ENCODE measurements around the gene TTC7B. TPM values are rescaled to one million over a fixed set of nuclear protein-coding genes. Genes with fewer than 3 reads are reported as not detected.

TTC7B gene
- total RNA-seq, 4 donors from 2014 or later = 35.0 to 78.7 (median 36.8) TPM

GRCh38 chr14:90663680-90664079 lies 152.6 kb downstream of the TTC7B start:
- Histone ChIP-seq H3K9me3 (no peaks in the 10 kb centered on the region), H3K27ac (peak overlapping the region; percentile 86 to 91 (median 89)), H3K4me3 (no peak overlapping the region), H3K4me1 (peaks cover 40 to 57% of the 10 kb centered on the region in 2 donors), H3K36me3 (no peaks in the 10 kb centered on the region), H3K27me3 (no peaks in the 10 kb centered on the region)
- no peak for DNase-seq
- in situ Hi-C loops (cut with MboI; ENCODE audit: low sequenced_read_pairs in 4 of 4) (no loop called here), intact Hi-C loops (cut with DNase I; ENCODE audit: low total_unique reads) (no loop called here)
- TF ChIP-seq CTCF (IDR thresholded peaks at IDR 0.05 in 4 of 5, conservative IDR thresholded peaks at IDR 0.05 in 1 of 5) = no peak
- TF ChIP-seq POLR2A (IDR thresholded peaks at IDR 0.05) = no peak
- ATAC-seq = no peak

GRCh38 chr14:90663140-90663539 lies 153.1 kb downstream of the TTC7B start:
- TF ChIP-seq POLR2A (IDR thresholded peaks at IDR 0.05) (no peak), CTCF (IDR thresholded peaks at IDR 0.05 in 4 of 5, conservative IDR thresholded peaks at IDR 0.05 in 1 of 5) (no peak)

GRCh38 chr14:90661866-90662265 lies 154.4 kb downstream of the TTC7B start:
- intact Hi-C loops (cut with DNase I; ENCODE audit: low total_unique reads) = no loop called here
- Histone ChIP-seq H3K4me1 (peaks cover 35 to 41% of the 10 kb centered on the region in 2 donors), H3K36me3 (peaks cover 0 to 5% of the 10 kb centered on the region in 2 donors), H3K9me3 (no peaks in the 10 kb centered on the region), H3K27me3 (no peaks in the 10 kb centered on the region), H3K27ac (peak overlapping the region; percentile 30 to 91 (median 89)), H3K4me3 (no peak overlapping the region)
- no peak for TF ChIP-seq CTCF (IDR thresholded peaks at IDR 0.05 in 4 of 5, conservative IDR thresholded peaks at IDR 0.05 in 1 of 5)
- no peak for TF ChIP-seq POLR2A (IDR thresholded peaks at IDR 0.05)
- DNase-seq (no peak), ATAC-seq (no peak)
- in situ Hi-C loops (cut with MboI; ENCODE audit: low sequenced_read_pairs in 4 of 4) = no loop called here

More at GRCh38 chr14:90663140-90663539, 153.1 kb downstream of the TTC7B start:
- Histone ChIP-seq H3K4me3 (no peak overlapping the region), H3K27ac (peak overlapping the region; percentile 86 to 91 (median 89)), H3K9me3 (no peaks in the 10 kb centered on the region), H3K4me1 (peaks cover 40 to 52% of the 10 kb centered on the region in 2 donors), H3K27me3 (no peaks in the 10 kb centered on the region), H3K36me3 (no peaks in the 10 kb centered on the region)
- intact Hi-C loops (cut with DNase I; ENCODE audit: low total_unique reads) (no loop called here), in situ Hi-C loops (cut with MboI; ENCODE audit: low sequenced_read_pairs in 4 of 4) (no loop called here)
- DNase-seq (no peak), ATAC-seq (no peak)

- peaks cover 0 to 10% of the 10 kb centered on the region in 2 donors for H3K36me3 ChIP-seq
- intact Hi-C loops (cut with DNase I; ENCODE audit: low total_unique reads) (no loop called here), in situ Hi-C loops (cut with MboI; ENCODE audit: low sequenced_read_pairs in 4 of 4) (no loop called here)
- no peak for ATAC-seq
- peak overlapping the region in 3 of 4 donors; percentile 15 to 91 (median 90) for H3K27ac ChIP-seq
- TF ChIP-seq POLR2A (IDR thresholded peaks at IDR 0.05) (no peak), CTCF (IDR thresholded peaks at IDR 0.05 in 4 of 5, conservative IDR thresholded peaks at IDR 0.05 in 1 of 5) (no peak)
- no peak overlapping the region for H3K4me3 ChIP-seq
- no peaks in the 10 kb centered on the region for H3K27me3 ChIP-seq
- peaks cover 27 to 32% of the 10 kb centered on the region in 2 donors for H3K4me1 ChIP-seq
- H3K9me3 ChIP-seq = no peaks in the 10 kb centered on the region
- no peak for DNase-seq
Measured at GRCh38 chr14:90660865-90661570, 155.2 kb downstream of the TTC7B start.

Measured in gastrocnemius medialis (tissue), 4 donors.